Mesenchymal stem cell (in vitro differentiated cells and primary cell): ENCODE measurements around the gene UTS2R.
A peak's percentile ranks its signal among the peaks of the same experiment; 100 is the strongest.

Experiments used
- DNase-seq: peaks from one replicate; pipeline ENCODE4 v3.0.0-alpha.2; 2013
- H2AFZ ChIP-seq: one replicate; pipeline ENCODE4 v1.6.1; 2013; ENCODE audit warnings: low read depth, mild to moderate bottlenecking, control low read depth, inconsistent platforms, low read length, moderate library complexity
- H2AK5ac ChIP-seq: 2 replicates; pipeline ENCODE4 v1.6.1; 2013; ENCODE audit warnings: low read length, moderate library complexity, mild to moderate bottlenecking, inconsistent platforms; ENCODE audit not compliant: severe bottlenecking
- H2BK120ac ChIP-seq: one replicate; pipeline ENCODE4 v1.6.1; 2013; ENCODE audit warnings: low read depth, mild to moderate bottlenecking, inconsistent platforms, low read length, moderate library complexity
- H2BK12ac ChIP-seq, 2 experiments: one replicate each; pipeline ENCODE4 v1.6.1; 2013; ENCODE audit warnings: inconsistent platforms in 2 of 2, low read length in 2 of 2, mild to moderate bottlenecking in 2 of 2, moderate library complexity in 2 of 2, control low read depth in 1 of 2
- H2BK15ac ChIP-seq: one replicate; pipeline ENCODE4 v1.6.1; 2013; ENCODE audit warnings: mild to moderate bottlenecking, low read depth, inconsistent platforms; ENCODE audit not compliant: poor library complexity, severe bottlenecking
- H2BK5ac ChIP-seq: 2 replicates; pipeline ENCODE4 v1.6.1; 2013; ENCODE audit warnings: low read depth, mild to moderate bottlenecking, low read length, control low read depth, inconsistent platforms; ENCODE audit not compliant: poor library complexity, severe bottlenecking
- H3K14ac ChIP-seq, 2 experiments: one replicate each; pipeline ENCODE4 v1.6.1; 2013; ENCODE audit warnings: inconsistent platforms in 2 of 2, low read length in 2 of 2, control low read depth in 1 of 2, mild to moderate bottlenecking in 1 of 2, moderate library complexity in 1 of 2
- H3K18ac ChIP-seq, 2 experiments: one replicate each; pipeline ENCODE4 v1.6.1; 2013; ENCODE audit warnings: inconsistent platforms in 2 of 2, low read length in 2 of 2, control low read depth in 1 of 2, low read depth in 1 of 2, mild to moderate bottlenecking in 1 of 2
- H3K23ac ChIP-seq, 2 experiments: one replicate each; pipeline ENCODE4 v1.6.1; 2013; ENCODE audit warnings: inconsistent platforms in 2 of 2, low read length in 2 of 2, mild to moderate bottlenecking in 2 of 2, moderate library complexity in 2 of 2, control low read depth in 1 of 2
- H3K27ac ChIP-seq: 2 replicates; pipeline ENCODE4 v1.5.1; 2013; ENCODE audit warnings: mild to moderate bottlenecking, moderate library complexity, low read length, control low read depth, inconsistent platforms; ENCODE audit not compliant: poor library complexity, severe bottlenecking
- H3K27me3 ChIP-seq, 2 experiments: 2 replicates each; pipeline versions ENCODE4 v1.6.1 to v1.7.0; 2013; ENCODE audit warnings: low read length in 2 of 2, mild to moderate bottlenecking in 2 of 2, moderate library complexity in 2 of 2, control low read depth in 1 of 2, inconsistent platforms in 1 of 2; ENCODE audit not compliant: control insufficient read depth in 1 of 2, insufficient read depth in 1 of 2
- H3K36me3 ChIP-seq, 2 experiments: 2 replicates each; pipeline versions ENCODE4 v1.6.1 to v1.7.0; 2013; ENCODE audit warnings: low read length in 2 of 2, control low read depth in 1 of 2, inconsistent platforms in 1 of 2, low read depth in 1 of 2, mild to moderate bottlenecking in 1 of 2; ENCODE audit not compliant: insufficient read depth in 2 of 2, control insufficient read depth in 1 of 2
- H3K4ac ChIP-seq, 2 experiments: one replicate each; pipeline ENCODE4 v1.6.1; 2013; ENCODE audit warnings: inconsistent platforms in 2 of 2, low read length in 2 of 2, mild to moderate bottlenecking in 2 of 2, moderate library complexity in 2 of 2, control low read depth in 1 of 2, low read depth in 1 of 2
- H3K4me1 ChIP-seq: 2 replicates; pipeline ENCODE4 v1.6.1; 2013; ENCODE audit warnings: low read depth, low read length, control low read depth; ENCODE audit not compliant: control insufficient read depth, insufficient read depth
- H3K4me2 ChIP-seq: 2 replicates; pipeline ENCODE4 v1.6.1; 2013; ENCODE audit warnings: low read length, mild to moderate bottlenecking, inconsistent platforms; ENCODE audit not compliant: poor library complexity, severe bottlenecking
- H3K4me3 ChIP-seq, 2 experiments: 2 replicates each; pipeline versions ENCODE4 v1.5.1 to v1.7.0; 2013; ENCODE audit warnings: low read length in 2 of 2, mild to moderate bottlenecking in 2 of 2, control low read depth in 1 of 2, low read depth in 1 of 2; ENCODE audit not compliant: insufficient read depth in 1 of 2
- H3K79me1 ChIP-seq: replicated peaks from 2 replicates; pipeline ENCODE4 v1.6.1; 2013; ENCODE audit warnings: mild to moderate bottlenecking, control low read depth, low read length, inconsistent platforms; ENCODE audit not compliant: poor library complexity, severe bottlenecking
- H3K9ac ChIP-seq: 2 replicates; pipeline ENCODE4 v1.7.0; 2013; ENCODE audit warnings: mild to moderate bottlenecking, low read length, moderate library complexity
- H3K9me3 ChIP-seq: 2 replicates; pipeline ENCODE4 v1.7.0; 2013; ENCODE audit warnings: mild to moderate bottlenecking, low read length; ENCODE audit not compliant: control insufficient read depth
- H4K8ac ChIP-seq: one replicate; pipeline ENCODE4 v1.6.1; 2013; ENCODE audit warnings: inconsistent platforms, mild to moderate bottlenecking, low read length, moderate library complexity
- H4K91ac ChIP-seq: one replicate; pipeline ENCODE4 v1.6.1; 2013; ENCODE audit warnings: mild to moderate bottlenecking, low read length, inconsistent platforms
- WGBS: methylation state at CpG from one replicate; pipeline ENCODE4 v1.1.7; 2013; ENCODE audit warnings: mixed read lengths; 5-methylcytosine and 5-hydroxymethylcytosine counted together

UTS2R gene

GRCh38 chr17:82334622-82335394 is 36.8 kb upstream of the UTS2R start:
- no peak overlapping the region for H3K27ac ChIP-seq
- peak overlapping the region in 1 of 2 experiments; percentile 88 for H3K4me3 ChIP-seq
- H3K4me1 ChIP-seq, result peaks cover 62% of the 10 kb centered on the region
- H4K8ac ChIP-seq, result peak overlapping the region; percentile 89
- H3K79me1 ChIP-seq, result no peaks in the 10 kb centered on the region
- H3K18ac ChIP-seq, result peak overlapping the region; percentile 59 to 80
- H3K14ac ChIP-seq, result peak overlapping the region in 1 of 2 experiments; percentile 83
- H3K27me3 ChIP-seq, result no peaks in the 10 kb centered on the region
- peak overlapping the region in 1 of 2 experiments; percentile 18 for H3K23ac ChIP-seq
- H3K9me3 ChIP-seq, result no peaks in the 10 kb centered on the region
- H3K4ac ChIP-seq, result peak overlapping the region; percentile 94 to 95
- peak overlapping the region; percentile 1 to 74 for H2BK12ac ChIP-seq
- H2AFZ ChIP-seq, result peak overlapping the region; percentile 57
- WGBS, result 78% methylated on average over 14 of the region's 16 CpGs
- H2BK5ac ChIP-seq, result no peak overlapping the region
- peak overlapping the region; percentile 57 for H2BK120ac ChIP-seq
- peak overlapping the region; percentile 73 for H3K9ac ChIP-seq
- H2BK15ac ChIP-seq, result peak overlapping the region; percentile 74
- peak overlapping the region; percentile 68 for H3K4me2 ChIP-seq
- H2AK5ac ChIP-seq, result no peak overlapping the region
- peaks cover 0 to 3% of the 10 kb centered on the region in 2 experiments for H3K36me3 ChIP-seq
- peak; percentile 57 for DNase-seq
- peak overlapping the region; percentile 87 for H4K91ac ChIP-seq

GRCh38 chr17:82338858-82339633 is 32.5 kb upstream of the UTS2R start:
- peak overlapping the region; percentile 65 to 74 for H3K4ac ChIP-seq
- no peaks in the 10 kb centered on the region for H3K9me3 ChIP-seq
- H2BK5ac ChIP-seq, result peak overlapping the region; percentile 5
- peak; percentile 74 for DNase-seq
- H3K4me1 ChIP-seq, result peaks cover 29% of the 10 kb centered on the region
- H3K27me3 ChIP-seq, result peaks cover 0 to 12% of the 10 kb centered on the region in 2 experiments
- peak overlapping the region; percentile 96 for H4K91ac ChIP-seq
- H2BK120ac ChIP-seq, result peak overlapping the region; percentile 77
- H3K79me1 ChIP-seq, result no peaks in the 10 kb centered on the region
- H3K4me3 ChIP-seq, result peak overlapping the region; percentile 29 to 75
- peak overlapping the region; percentile 75 to 97 for H3K18ac ChIP-seq
- 21% methylated on average over 29 of the region's 29 CpGs for WGBS
- peak overlapping the region; percentile 94 for H4K8ac ChIP-seq
- peaks cover 0 to 3% of the 10 kb centered on the region in 2 experiments for H3K36me3 ChIP-seq
- peak overlapping the region; percentile 67 for H2BK15ac ChIP-seq
- peak overlapping the region; percentile 61 for H3K27ac ChIP-seq
- peak overlapping the region; percentile 76 for H3K9ac ChIP-seq
- peak overlapping the region; percentile 98 to 99 for H2BK12ac ChIP-seq
- no peak overlapping the region for H3K14ac ChIP-seq
- H2AFZ ChIP-seq, result peak overlapping the region; percentile 83
- H2AK5ac ChIP-seq, result peak overlapping the region; percentile 14
- peak overlapping the region; percentile 65 for H3K4me2 ChIP-seq
- H3K23ac ChIP-seq, result peak overlapping the region in 1 of 2 experiments; percentile 77

- Histone ChIP-seq H3K27me3 (peaks cover 0 to 12% of the 10 kb centered on the region in 2 experiments), H2BK120ac (peak overlapping the region; percentile 77), H3K9ac (peak overlapping the region; percentile 76), H3K79me1 (no peaks in the 10 kb centered on the region), H2AK5ac (no peak overlapping the region), H3K36me3 (peaks cover 0 to 3% of the 10 kb centered on the region in 2 experiments), H3K4me2 (peak overlapping the region; percentile 63), H3K27ac (peak overlapping the region; percentile 50), H3K23ac (peak overlapping the region in 1 of 2 experiments; percentile 77), H3K4ac (peak overlapping the region; percentile 65 to 74), H2BK12ac (peak overlapping the region; percentile 98 to 99), H2BK5ac (no peak overlapping the region), H4K91ac (peak overlapping the region; percentile 96), H2BK15ac (peak overlapping the region; percentile 67), H3K14ac (no peak overlapping the region), H3K4me1 (peaks cover 20% of the 10 kb centered on the region), H3K18ac (peak overlapping the region; percentile 75 to 97), H4K8ac (peak overlapping the region; percentile 94), H3K9me3 (no peaks in the 10 kb centered on the region), H2AFZ (peak overlapping the region; percentile 83), H3K4me3 (peak overlapping the region in 1 of 2 experiments; percentile 75)
- WGBS, result 74% methylated on average over 6 of the region's 10 CpGs
- no peak for DNase-seq
These were observed 31.7 kb upstream of the UTS2R start for GRCh38 chr17:82339634-82340580.
